ENCODE measurements around the gene LRP10.

LRP10 gene

DNA sequence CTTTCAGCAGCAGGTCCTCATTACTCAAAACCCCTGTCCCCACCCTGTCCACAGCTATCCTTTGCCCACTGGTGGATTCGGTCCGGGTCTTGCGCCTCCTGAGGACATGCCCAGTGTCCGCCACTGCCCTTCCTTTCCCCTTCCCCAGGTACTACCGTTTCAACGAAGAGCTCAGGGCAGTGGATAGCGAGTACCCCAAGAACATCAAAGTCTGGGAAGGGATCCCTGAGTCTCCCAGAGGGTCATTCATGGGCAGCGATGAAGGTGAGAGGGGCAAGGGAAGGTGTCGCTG, 26.5 kb upstream of the LRP10 start:
- H3K27ac ChIP-seq, result no peak overlapping the region
- no peak for TF ChIP-seq ZFX (IDR thresholded peaks at IDR 0.05; ENCODE audit: borderline replicate concordance)
- TF ChIP-seq, protein P1, sequence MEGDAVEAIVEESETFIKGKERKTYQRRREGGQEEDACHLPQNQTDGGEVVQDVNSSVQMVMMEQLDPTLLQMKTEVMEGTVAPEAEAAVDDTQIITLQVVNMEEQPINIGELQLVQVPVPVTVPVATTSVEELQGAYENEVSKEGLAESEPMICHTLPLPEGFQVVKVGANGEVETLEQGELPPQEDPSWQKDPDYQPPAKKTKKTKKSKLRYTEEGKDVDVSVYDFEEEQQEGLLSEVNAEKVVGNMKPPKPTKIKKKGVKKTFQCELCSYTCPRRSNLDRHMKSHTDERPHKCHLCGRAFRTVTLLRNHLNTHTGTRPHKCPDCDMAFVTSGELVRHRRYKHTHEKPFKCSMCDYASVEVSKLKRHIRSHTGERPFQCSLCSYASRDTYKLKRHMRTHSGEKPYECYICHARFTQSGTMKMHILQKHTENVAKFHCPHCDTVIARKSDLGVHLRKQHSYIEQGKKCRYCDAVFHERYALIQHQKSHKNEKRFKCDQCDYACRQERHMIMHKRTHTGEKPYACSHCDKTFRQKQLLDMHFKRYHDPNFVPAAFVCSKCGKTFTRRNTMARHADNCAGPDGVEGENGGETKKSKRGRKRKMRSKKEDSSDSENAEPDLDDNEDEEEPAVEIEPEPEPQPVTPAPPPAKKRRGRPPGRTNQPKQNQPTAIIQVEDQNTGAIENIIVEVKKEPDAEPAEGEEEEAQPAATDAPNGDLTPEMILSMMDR (IDR thresholded peaks at IDR 0.05), result no peak

DNA sequence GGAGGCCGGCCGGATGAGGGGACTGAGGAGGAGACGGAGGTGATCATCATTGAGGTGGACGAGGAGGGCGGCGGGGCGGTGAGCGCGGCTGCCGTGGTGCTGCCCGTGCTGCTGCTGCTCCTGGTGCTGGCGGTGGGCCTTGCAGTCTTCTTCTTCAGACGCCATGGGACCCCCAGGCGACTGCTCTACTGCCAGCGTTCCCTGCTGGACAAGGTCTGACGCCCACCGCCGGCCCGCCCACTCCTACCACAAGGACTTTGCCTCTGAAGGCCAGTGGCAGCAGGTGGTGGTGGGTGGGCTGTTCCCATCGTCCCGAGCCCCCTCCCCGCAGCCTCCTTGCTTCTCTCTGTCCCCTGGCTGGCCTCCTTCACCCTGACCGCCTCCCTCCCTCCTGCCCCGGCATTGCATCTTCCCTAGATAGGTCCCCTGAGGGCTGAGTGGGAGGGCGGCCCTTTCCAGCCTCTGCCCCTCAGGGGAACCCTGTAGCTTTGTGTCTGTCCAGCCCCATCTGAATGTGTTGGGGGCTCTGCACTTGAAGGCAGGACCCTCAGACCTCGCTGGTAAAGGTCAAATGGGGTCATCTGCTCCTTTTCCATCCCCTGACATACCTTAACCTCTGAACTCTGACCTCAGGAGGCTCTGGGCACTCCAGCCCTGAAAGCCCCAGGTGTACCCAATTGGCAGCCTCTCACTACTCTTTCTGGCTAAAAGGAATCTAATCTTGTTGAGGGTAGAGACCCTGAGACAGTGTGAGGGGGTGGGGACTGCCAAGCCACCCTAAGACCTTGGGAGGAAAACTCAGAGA, 25.5 kb upstream of the LRP10 start:
- no peak overlapping the region for H3K27ac ChIP-seq
- no peak for TF ChIP-seq ZFX (IDR thresholded peaks at IDR 0.05; ENCODE audit: borderline replicate concordance)

GRCh38 chr14:22846811-22847307, 24.7 kb upstream of the LRP10 start:
- H3K27ac ChIP-seq, result no peak overlapping the region
- no peak for TF ChIP-seq ZFX (IDR thresholded peaks at IDR 0.05; ENCODE audit: borderline replicate concordance)
- TF ChIP-seq, protein P1 (IDR thresholded peaks at IDR 0.05), result no peak

GRCh38 chr14:22847661-22848341, 23.7 kb upstream of the LRP10 start:
- no peak overlapping the region for H3K27ac ChIP-seq
- no peak for TF ChIP-seq ZFX (IDR thresholded peaks at IDR 0.05; ENCODE audit: borderline replicate concordance)
- TF ChIP-seq, protein P1 (IDR thresholded peaks at IDR 0.05), result no peak

DNA sequence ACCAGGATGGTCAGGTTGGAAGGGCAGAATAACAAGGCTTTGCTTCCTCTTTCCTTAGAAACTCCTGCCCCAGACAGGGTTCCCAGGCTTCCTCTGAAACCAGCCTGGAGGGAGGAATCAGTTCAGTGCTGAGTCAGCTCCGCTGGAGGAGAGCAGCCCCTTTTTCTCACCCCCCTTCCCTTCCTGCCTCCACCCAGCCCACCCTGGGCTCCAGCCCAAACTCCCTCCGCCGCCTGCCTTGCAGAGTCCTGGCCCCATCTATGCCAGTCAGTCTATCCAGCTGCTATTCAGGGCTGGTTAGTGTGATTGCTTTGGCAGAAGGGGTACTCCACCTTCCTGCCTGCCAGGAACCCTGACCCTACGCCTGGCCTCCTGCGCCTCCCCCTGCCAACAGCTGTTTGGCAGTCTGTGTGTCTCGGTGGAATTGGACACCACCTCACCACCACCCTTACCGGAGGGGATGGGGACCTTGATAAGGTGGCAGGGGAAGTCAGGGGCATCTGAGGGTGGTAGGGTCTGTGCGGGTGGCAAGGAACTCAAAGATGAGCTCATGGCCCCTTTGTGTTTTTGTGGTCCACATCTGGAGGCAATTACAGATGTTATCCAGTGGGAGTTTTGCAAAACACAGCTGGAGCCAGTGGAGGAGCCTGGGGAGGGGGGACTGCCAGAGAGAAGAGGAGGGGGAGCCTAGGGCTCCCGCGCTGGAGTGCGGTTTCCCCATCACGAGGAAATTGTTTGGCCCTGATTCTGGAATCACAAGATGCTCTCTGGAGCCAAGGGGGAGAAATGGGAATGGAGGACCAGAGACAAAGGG, 23.0 kb upstream of the LRP10 start:
- TF ChIP-seq, protein P1 (IDR thresholded peaks at IDR 0.05), result no peak
- TF ChIP-seq ZFX (IDR thresholded peaks at IDR 0.05; ENCODE audit: borderline replicate concordance), result no peak
- no peak overlapping the region for H3K27ac ChIP-seq

- no peak overlapping the region for H3K27ac ChIP-seq
- TF ChIP-seq ZFX (IDR thresholded peaks at IDR 0.05; ENCODE audit: borderline replicate concordance), result no peak
- TF ChIP-seq, protein P1 (IDR thresholded peaks at IDR 0.05), result no peak
Observed at GRCh38 chr14:22849212-22849819, 22.2 kb upstream of the LRP10 start.
